ENCODE measurements around the gene LCLAT1. TPM values are rescaled to one million over a fixed set of nuclear protein-coding genes. Genes with fewer than 3 reads are reported as not detected.

LCLAT1 gene
- total RNA-seq, 2 experiments from 2014 or later: 9.2 to 19.6 TPM

- POLR2A ChIA-PET: no interaction called here
- CTCF ChIA-PET (ENCODE audit: unreplicated experiment): no interaction called here
- Histone ChIP-seq H3K9me2 (ENCODE audit: insufficient read depth, low read length) (no peaks in the 10 kb centered on the region), H3K4me1 (ENCODE audit: insufficient read depth, low read length, poor library complexity, severe bottlenecking) (no peaks in the 10 kb centered on the region), H3K27ac (ENCODE audit: low read depth, low read length, poor library complexity, severe bottlenecking) (no peak overlapping the region), H4K20me1 (ENCODE audit: insufficient read depth, low read length) (peaks cover 5% of the 10 kb centered on the region; the same call in 1 of the 2 replicates), H3K9me3 (ENCODE audit: low read length) (no peaks in the 10 kb centered on the region), H3K36me3 (ENCODE audit: insufficient read depth, low read length) (peaks cover 22% of the 10 kb centered on the region), H3K79me2 (ENCODE audit: insufficient read depth, low read depth, low read length) (no peaks in the 10 kb centered on the region), H2AFZ (ENCODE audit: low read length) (no peak overlapping the region), H3K4me3 (ENCODE audit: low read depth, low read length, poor library complexity, severe bottlenecking) (no peak overlapping the region), H3K4me2 (ENCODE audit: low read length) (no peak overlapping the region)
- no peak for TF ChIP-seq EZH2phosphoT487 (IDR thresholded peaks at IDR 0.05; ENCODE audit: borderline replicate concordance, low read depth, low read length)
- no peak for TF ChIP-seq CTCF (conservative IDR thresholded peaks at IDR 0.05; ENCODE audit: low read length)
- no TSS peak for BruUV-seq (replicated peaks)
- intact Hi-C loops (cut with micrococcal nuclease; ENCODE audit: unreplicated experiment): no loop called here
- no peak for DNase-seq (ENCODE audit: low spot score)
Measured at GRCh38 chr2:30567317-30567716, 120.3 kb downstream of the LCLAT1 start.

- Histone ChIP-seq H2AFZ (ENCODE audit: low read length) (no peak overlapping the region), H4K20me1 (ENCODE audit: insufficient read depth, low read length) (peaks cover 4% of the 10 kb centered on the region; the same call in 1 of the 2 replicates), H3K4me3 (ENCODE audit: low read depth, low read length, poor library complexity, severe bottlenecking) (no peak overlapping the region), H3K27ac (ENCODE audit: low read depth, low read length, poor library complexity, severe bottlenecking) (no peak overlapping the region), H3K36me3 (ENCODE audit: insufficient read depth, low read length) (peaks cover 8% of the 10 kb centered on the region), H3K9me2 (ENCODE audit: insufficient read depth, low read length) (no peaks in the 10 kb centered on the region), H3K4me2 (ENCODE audit: low read length) (no peak overlapping the region), H3K9me3 (ENCODE audit: low read length) (no peaks in the 10 kb centered on the region), H3K79me2 (ENCODE audit: insufficient read depth, low read depth, low read length) (no peaks in the 10 kb centered on the region), H3K4me1 (ENCODE audit: insufficient read depth, low read length, poor library complexity, severe bottlenecking) (no peaks in the 10 kb centered on the region)
- intact Hi-C loops (cut with micrococcal nuclease; ENCODE audit: unreplicated experiment): no loop called here
- ChIA-PET CTCF (ENCODE audit: unreplicated experiment) (no interaction called here), POLR2A (no interaction called here)
- DNase-seq (ENCODE audit: low spot score): no peak
- TF ChIP-seq EZH2phosphoT487 (IDR thresholded peaks at IDR 0.05; ENCODE audit: borderline replicate concordance, low read depth, low read length): no peak
- TF ChIP-seq CTCF (conservative IDR thresholded peaks at IDR 0.05; ENCODE audit: low read length): no peak
- no TSS peak for BruUV-seq (replicated peaks)
Measured at GRCh38 chr2:30569946-30570345, 122.9 kb downstream of the LCLAT1 start.

GRCh38 chr2:30577151-30577550, 130.1 kb downstream of the LCLAT1 start:
- no TSS peak for BruUV-seq (replicated peaks)
- ChIA-PET CTCF (ENCODE audit: unreplicated experiment) (no interaction called here), POLR2A (interaction anchor here (0.6 kb wide), 1 partner anchor 12 kb away, joined by 6 read pairs; no protein-coding TSS in a partner anchor)
- Histone ChIP-seq H3K9me3 (ENCODE audit: low read length) (no peaks in the 10 kb centered on the region), H4K20me1 (ENCODE audit: insufficient read depth, low read length) (no peaks in the 10 kb centered on the region), H3K9me2 (ENCODE audit: insufficient read depth, low read length) (no peaks in the 10 kb centered on the region), H2AFZ (ENCODE audit: low read length) (no peak overlapping the region), H3K4me3 (ENCODE audit: low read depth, low read length, poor library complexity, severe bottlenecking) (no peak overlapping the region), H3K4me1 (ENCODE audit: insufficient read depth, low read length, poor library complexity, severe bottlenecking) (no peaks in the 10 kb centered on the region), H3K79me2 (ENCODE audit: insufficient read depth, low read depth, low read length) (no peaks in the 10 kb centered on the region), H3K4me2 (ENCODE audit: low read length) (no peak overlapping the region), H3K27ac (ENCODE audit: low read depth, low read length, poor library complexity, severe bottlenecking) (no peak overlapping the region), H3K36me3 (ENCODE audit: insufficient read depth, low read length) (no peaks in the 10 kb centered on the region)
- intact Hi-C loops (cut with micrococcal nuclease; ENCODE audit: unreplicated experiment): no loop called here
- TF ChIP-seq CTCF (conservative IDR thresholded peaks at IDR 0.05; ENCODE audit: low read length) (no peak), EZH2phosphoT487 (IDR thresholded peaks at IDR 0.05; ENCODE audit: borderline replicate concordance, low read depth, low read length) (no peak)
- DNase-seq (ENCODE audit: low spot score): no peak

Data from OCI-LY7 (cell line).